IMR-90 (cell line): ENCODE data around the gene KRTAP4-2. TPM values are rescaled to one million over a fixed set of nuclear protein-coding genes. Genes with fewer than 3 reads are reported as not detected.

ENCODE experiments used
- ATAC-seq: fragments of 200-7000 bp; cut with Tn5 transposase; 2 replicates; pipeline ENCODE4 v1.9.1; 2020; ENCODE audit warnings: low read depth, mild to moderate bottlenecking, moderate library complexity
- BruUV-seq: library from RNA; stranded (reverse); fragments of 400-500 nt; replicated peaks from 2 replicates; lab custom pipeline; 2021; lab: Mats Ljungman, UMichigan
- CTCF ChIA-PET: fragments of 300-600 bp; formaldehyde crosslinking; extraction: SDS; loops from one replicate; lab custom pipeline; 2021; ENCODE audit warnings: antibody characterized with exemption; lab: Yijun Ruan, JAX
- POLR2A ChIA-PET: fragments of 300-600 bp; sonication (Branson Sonifier 250); formaldehyde crosslinking; loops from one replicate; lab custom pipeline; 2022; ENCODE audit warnings: antibody characterized with exemption; ENCODE audit not compliant: unreplicated experiment; lab: Charles Lee
- DNase-seq: peaks from one replicate; pipeline ENCODE4 v3.0.0; 2013
- H2AFZ ChIP-seq: replicated peaks from 2 replicates; pipeline ENCODE3; 2013; ENCODE audit warnings: low read length, mild to moderate bottlenecking; ENCODE audit not compliant: poor library complexity
- H2AK5ac ChIP-seq: 2 replicates; pipeline ENCODE4 v1.6.1; 2013; ENCODE audit warnings: low read depth, low read length, inconsistent platforms
- H2AK9ac ChIP-seq: replicated peaks from 2 replicates; pipeline ENCODE3; 2013; ENCODE audit warnings: mild to moderate bottlenecking, low read depth, low read length, moderate library complexity; ENCODE audit not compliant: poor library complexity
- H2BK120ac ChIP-seq: 2 replicates; pipeline ENCODE4 v1.6.1; 2013; ENCODE audit warnings: low read depth, low read length, inconsistent platforms
- H2BK15ac ChIP-seq: 3 replicates; pipeline ENCODE4 v1.6.1; 2013; ENCODE audit warnings: low read depth, low read length, inconsistent platforms
- H2BK20ac ChIP-seq: 2 replicates; pipeline ENCODE4 v1.6.1; 2013; ENCODE audit warnings: low read depth, mild to moderate bottlenecking, inconsistent platforms, low read length, moderate library complexity
- H2BK5ac ChIP-seq: 2 replicates; pipeline ENCODE4 v1.6.1; 2013; ENCODE audit warnings: mild to moderate bottlenecking, low read depth, low read length, inconsistent platforms; ENCODE audit not compliant: poor library complexity, severe bottlenecking
- H3K14ac ChIP-seq: replicated peaks from 2 replicates; pipeline ENCODE4 v1.6.1; 2013; ENCODE audit warnings: low read depth, low read length, inconsistent platforms
- H3K18ac ChIP-seq: 2 replicates; pipeline ENCODE4 v1.6.1; 2013; ENCODE audit warnings: low read depth, low read length, control low read depth
- H3K23ac ChIP-seq: 2 replicates; pipeline ENCODE4 v1.6.1; 2013; ENCODE audit warnings: low read depth, low read length, inconsistent platforms
- H3K27ac ChIP-seq: 2 replicates; pipeline ENCODE4 v1.5.1; 2013; ENCODE audit warnings: mild to moderate bottlenecking, control low read depth, low read length; ENCODE audit not compliant: insufficient read depth
- H3K27me3 ChIP-seq: 2 replicates; pipeline ENCODE4 v1.6.1; 2013; ENCODE audit warnings: low read length; ENCODE audit not compliant: control insufficient read depth, insufficient read depth
- H3K36me3 ChIP-seq: 2 replicates; pipeline ENCODE4 v1.6.1; 2013; ENCODE audit warnings: low read length, mixed read lengths; ENCODE audit not compliant: control insufficient read depth, insufficient read depth
- H3K4ac ChIP-seq: 2 replicates; pipeline ENCODE4 v1.6.1; 2013; ENCODE audit warnings: low read depth, low read length, inconsistent platforms
- H3K4me1 ChIP-seq: 2 replicates; pipeline ENCODE4 v1.6.1; 2013; ENCODE audit warnings: low read length, mixed read lengths; ENCODE audit not compliant: control insufficient read depth, insufficient read depth
- H3K4me2 ChIP-seq: 2 replicates; pipeline ENCODE4 v1.6.1; 2013; ENCODE audit warnings: low read depth, mild to moderate bottlenecking, control low read depth, low read length, moderate library complexity
- H3K4me3 ChIP-seq: 2 replicates; pipeline ENCODE4 v1.5.1; 2013; ENCODE audit warnings: low read depth, mild to moderate bottlenecking, control low read depth, low read length, moderate library complexity; ENCODE audit not compliant: insufficient read depth
- H3K56ac ChIP-seq: 2 replicates; pipeline ENCODE4 v1.6.1; 2013; ENCODE audit warnings: low read length, inconsistent platforms; ENCODE audit not compliant: insufficient read depth; ENCODE audit errors: extremely low read depth
- H3K79me1 ChIP-seq, 2 experiments: 2 replicates each; pipeline ENCODE4 v1.6.1; 2013; ENCODE audit warnings: low read length in 2 of 2, inconsistent platforms in 1 of 2, low read depth in 1 of 2
- H3K9ac ChIP-seq: 2 replicates; pipeline ENCODE4 v1.6.1; 2013; ENCODE audit warnings: low read depth, low read length, control low read depth
- H3K9me1 ChIP-seq: 2 replicates; pipeline ENCODE4 v1.6.1; 2013; ENCODE audit warnings: low read length, inconsistent platforms; ENCODE audit not compliant: insufficient read depth
- H3K9me3 ChIP-seq: 2 replicates; pipeline ENCODE4 v1.6.1; 2013; ENCODE audit warnings: low read length; ENCODE audit not compliant: control insufficient read depth, insufficient read depth
- H4K20me1 ChIP-seq: 2 replicates; pipeline ENCODE4 v1.6.1; 2013; ENCODE audit warnings: low read length, inconsistent platforms; ENCODE audit not compliant: insufficient read depth
- H4K5ac ChIP-seq: 2 replicates; pipeline ENCODE4 v1.6.1; 2013; ENCODE audit warnings: mild to moderate bottlenecking, low read depth, low read length, control low read depth
- H4K8ac ChIP-seq, 2 experiments: 2 replicates each; pipeline ENCODE4 v1.6.1; 2013; ENCODE audit warnings: low read depth in 2 of 2, low read length in 2 of 2, control low read depth in 1 of 2, inconsistent platforms in 1 of 2
- H4K91ac ChIP-seq: 2 replicates; pipeline ENCODE4 v1.6.1; 2013; ENCODE audit warnings: low read depth, low read length, inconsistent platforms; ENCODE audit not compliant: insufficient read depth
- BHLHE40 ChIP-seq: fragments of 150-350 bp; IDR thresholded peaks from 2 replicates; pipeline ENCODE4 v1.6.1; 2016; ENCODE audit warnings: mild to moderate bottlenecking, low read depth, low read length
- CEBPB ChIP-seq: IDR thresholded peaks from 2 replicates; pipeline ENCODE4 v1.6.1; 2012; ENCODE audit warnings: low read depth, low read length, improper control_type of control experiment
- CHD1 ChIP-seq: IDR thresholded peaks from 2 replicates; pipeline ENCODE4 v1.6.1; 2012; ENCODE audit warnings: low read depth, low read length, improper control_type of control experiment
- CTCF ChIP-seq: conservative IDR thresholded peaks from 2 replicates; pipeline ENCODE4 v1.5.1; 2012; ENCODE audit warnings: mild to moderate bottlenecking, low read depth, low read length, improper control_type of control experiment
- ELK1 ChIP-seq: fragments of 150-350 bp; IDR thresholded peaks from 2 replicates; pipeline ENCODE4 v1.6.1; 2016; ENCODE audit warnings: low read depth, mild to moderate bottlenecking, low read length, moderate library complexity, borderline replicate concordance
- FOS ChIP-seq: fragments of 150-350 bp; IDR thresholded peaks from 2 replicates; pipeline ENCODE4 v1.6.1; 2016; ENCODE audit warnings: low read depth, low read length
- MAFK ChIP-seq: IDR thresholded peaks from 2 replicates; pipeline ENCODE4 v1.6.1; 2012; ENCODE audit warnings: low read depth, low read length, improper control_type of control experiment
- MAZ ChIP-seq: IDR thresholded peaks from 2 replicates; pipeline ENCODE4 v1.6.1; 2012; ENCODE audit warnings: low read depth, mild to moderate bottlenecking, low read length, improper control_type of control experiment, moderate library complexity, borderline replicate concordance
- MXI1 ChIP-seq: IDR thresholded peaks from 2 replicates; pipeline ENCODE4 v1.6.1; 2012; ENCODE audit warnings: low read depth, mild to moderate bottlenecking, low read length, moderate library complexity, borderline replicate concordance
- NFE2L2 ChIP-seq: fragments of 150-350 bp; IDR thresholded peaks from 2 replicates; pipeline ENCODE4 v1.6.1; 2016; ENCODE audit warnings: low read depth, mild to moderate bottlenecking, low read length
- POLR2A ChIP-seq: IDR thresholded peaks from 2 replicates; pipeline ENCODE4 v1.6.1; 2012; ENCODE audit warnings: mild to moderate bottlenecking, low read depth, low read length
- RAD21 ChIP-seq: IDR thresholded peaks from 2 replicates; pipeline ENCODE4 v1.6.1; 2012; ENCODE audit warnings: low read length, improper control_type of control experiment
- RCOR1 ChIP-seq: IDR thresholded peaks from 2 replicates; pipeline ENCODE4 v1.6.1; 2012; ENCODE audit warnings: mild to moderate bottlenecking, low read length, improper control_type of control experiment; ENCODE audit not compliant: insufficient replicate concordance
- RFX5 ChIP-seq: IDR thresholded peaks from 2 replicates; pipeline ENCODE4 v1.8.0; 2012; ENCODE audit warnings: low read depth, mild to moderate bottlenecking, low read length, moderate library complexity
- SMC3 ChIP-seq: fragments of 150-350 bp; IDR thresholded peaks from 2 replicates; pipeline ENCODE4 v1.6.1; 2016; ENCODE audit warnings: low read depth, mild to moderate bottlenecking, antibody characterized with exemption, low read length, moderate library complexity
- USF2 ChIP-seq: fragments of 150-350 bp; IDR thresholded peaks from 2 replicates; pipeline ENCODE4 v1.6.1; 2017; ENCODE audit warnings: mild to moderate bottlenecking, antibody characterized with exemption, low read length, low read depth
- WGBS, 2 experiments: methylation state at CpG; one replicate each; pipeline versions ENCODE4 v1.1.5 to v1.1.7; 2013; ENCODE audit warnings: missing lambda C conversion rate in 2 of 2; ENCODE audit not compliant: insufficient read length in 1 of 2; ENCODE audit errors: extremely low coverage in 2 of 2; 5-methylcytosine and 5-hydroxymethylcytosine counted together
- dilution Hi-C: fragments of 300-500 bp; cut with HindIII; formaldehyde crosslinking; loops from one replicate; pipeline ENCODE4 v1.14.3; 2018; ENCODE audit warnings: low sequenced_read_pairs; ENCODE audit not compliant: unreplicated experiment
- in situ Hi-C: fragments of 300-500 bp; cut with MboI; formaldehyde crosslinking; loops from 3 replicates; pipeline ENCODE4 v1.14.3; 2019; ENCODE audit warnings: low sequenced_read_pairs, inconsistent platforms, mixed read lengths
- intact Hi-C: fragments of 100-400 bp; cut with micrococcal nuclease; formaldehyde crosslinking; loops from 2 replicates; pipeline ENCODE4 v1.10.0; 2022
- polyA plus RNA-seq, 3 experiments: library from polyadenylated mRNA; depleted of rRNA; stranded (reverse); fragments of >200 nt; gene quantifications; 2 replicates each; pipeline ENCODE4 v1.2.3, GENCODE V29; 2012; ENCODE audit warnings: low replicate concordance in 1 of 3
- total RNA-seq: library from RNA; depleted of rRNA; stranded (reverse); fragments of >200 nt; gene quantifications from 2 replicates; pipeline ENCODE4 v1.2.3, GENCODE V29; 2012

KRTAP4-2 gene
- total and polyA plus RNA-seq, 2 of the 4 experiments (the other 2 are of a cell fraction) = not detected

GRCh38 chr17:41190328-41190727 lies 12.3 kb upstream of the KRTAP4-2 start:
- BruUV-seq = no TSS peak
- ATAC-seq = no peak
- in situ Hi-C loops = no loop called here

More at GRCh38 chr17:41190328-41190727, 12.3 kb upstream of the KRTAP4-2 start:
- Histone ChIP-seq H3K18ac (no peak overlapping the region), H3K4me2 (no peak overlapping the region), H3K56ac (no peak overlapping the region), H3K27me3 (peaks cover 6% of the 10 kb centered on the region), H2BK5ac (no peak overlapping the region), H3K4me3 (no peak overlapping the region), H3K79me1 (no peaks in the 10 kb centered on the region), H4K8ac (no peak overlapping the region), H3K9me3 (no peaks in the 10 kb centered on the region; the same call in 1 of the 2 replicates), H2AK5ac (no peak overlapping the region), H2BK15ac (no peak overlapping the region), H3K23ac (no peak overlapping the region), H3K4ac (no peak overlapping the region), H2AK9ac (no peak overlapping the region), H3K4me1 (no peaks in the 10 kb centered on the region), H4K5ac (no peak overlapping the region), H2BK20ac (no peak overlapping the region), H3K9ac (no peak overlapping the region), H3K27ac (no peak overlapping the region), H4K20me1 (no peaks in the 10 kb centered on the region), H2BK120ac (no peak overlapping the region), H3K9me1 (no peaks in the 10 kb centered on the region), H4K91ac (no peak overlapping the region), H3K36me3 (no peaks in the 10 kb centered on the region), H2AFZ (no peak overlapping the region), H3K14ac (no peak overlapping the region)
- ChIA-PET POLR2A (no interaction called here), CTCF (interaction anchor here (0.8 kb wide), 1 partner anchor 9 kb away, joined by 3 read pairs; no protein-coding TSS in a partner anchor)
- dilution Hi-C loops (no loop called here), intact Hi-C loops (no loop called here)
- TF ChIP-seq CTCF (no peak), RAD21 (no peak), SMC3 (no peak), POLR2A (no peak), MXI1 (no peak), NFE2L2 (no peak), ELK1 (no peak), RFX5 (no peak), CHD1 (no peak), USF2 (no peak), FOS (no peak), MAZ (no peak), BHLHE40 (no peak), MAFK (no peak), CEBPB (no peak), RCOR1 (no peak)
- no peak for DNase-seq
- WGBS, 2 experiments = 76% methylated on average over 3 of the region's 3 CpGs; no CpG with 5 or more reads in 1 of the 2 experiments
